ENCODE data around the gene ARHGEF3.

ARHGEF3 gene

GRCh38 chr3:56681984-56682461, 119.7 kb downstream of the ARHGEF3 start:
- peaks cover 48% of the 10 kb centered on the region for H3K79me2 ChIP-seq (ENCODE audit: insufficient read depth, low read length)
- H3K4me1 ChIP-seq (ENCODE audit: insufficient read depth, low read length, severe bottlenecking) = peaks cover 29% of the 10 kb centered on the region
- no peaks in the 10 kb centered on the region for H3K9me2 ChIP-seq (ENCODE audit: low read depth, low read length)
- no peaks in the 10 kb centered on the region for H4K20me1 ChIP-seq (ENCODE audit: insufficient read depth, low read length)
- peak overlapping the region; percentile 75 for H3K4me2 ChIP-seq (ENCODE audit: low read length)
- peak overlapping the region; percentile 64 for H3K4me3 ChIP-seq (ENCODE audit: low read depth, low read length, poor library complexity, severe bottlenecking)
- H3K27ac ChIP-seq (ENCODE audit: low read depth, low read length, poor library complexity, severe bottlenecking) = peak overlapping the region; percentile 78
- peak overlapping the region; percentile 78 for H3K9ac ChIP-seq (ENCODE audit: low read length)
- H3K27me3 ChIP-seq (ENCODE audit: insufficient read depth, low read length) = no peaks in the 10 kb centered on the region
- peaks cover 8% of the 10 kb centered on the region for H3K9me3 ChIP-seq (ENCODE audit: low read length)
- H3K36me3 ChIP-seq (ENCODE audit: insufficient read depth, low read length) = peaks cover 47% of the 10 kb centered on the region
- TF ChIP-seq, protein P1, sequence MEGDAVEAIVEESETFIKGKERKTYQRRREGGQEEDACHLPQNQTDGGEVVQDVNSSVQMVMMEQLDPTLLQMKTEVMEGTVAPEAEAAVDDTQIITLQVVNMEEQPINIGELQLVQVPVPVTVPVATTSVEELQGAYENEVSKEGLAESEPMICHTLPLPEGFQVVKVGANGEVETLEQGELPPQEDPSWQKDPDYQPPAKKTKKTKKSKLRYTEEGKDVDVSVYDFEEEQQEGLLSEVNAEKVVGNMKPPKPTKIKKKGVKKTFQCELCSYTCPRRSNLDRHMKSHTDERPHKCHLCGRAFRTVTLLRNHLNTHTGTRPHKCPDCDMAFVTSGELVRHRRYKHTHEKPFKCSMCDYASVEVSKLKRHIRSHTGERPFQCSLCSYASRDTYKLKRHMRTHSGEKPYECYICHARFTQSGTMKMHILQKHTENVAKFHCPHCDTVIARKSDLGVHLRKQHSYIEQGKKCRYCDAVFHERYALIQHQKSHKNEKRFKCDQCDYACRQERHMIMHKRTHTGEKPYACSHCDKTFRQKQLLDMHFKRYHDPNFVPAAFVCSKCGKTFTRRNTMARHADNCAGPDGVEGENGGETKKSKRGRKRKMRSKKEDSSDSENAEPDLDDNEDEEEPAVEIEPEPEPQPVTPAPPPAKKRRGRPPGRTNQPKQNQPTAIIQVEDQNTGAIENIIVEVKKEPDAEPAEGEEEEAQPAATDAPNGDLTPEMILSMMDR (IDR thresholded peaks at IDR 0.05; ENCODE audit: low read length) = no peak
- no peak for TF ChIP-seq EZH2 (IDR thresholded peaks at IDR 0.05; ENCODE audit: borderline replicate concordance, low read length)
- H3F3A ChIP-seq (ENCODE audit: insufficient read depth, low read length) = no peaks in the 10 kb centered on the region
- no peak overlapping the region for H2AFZ ChIP-seq (ENCODE audit: low read length)

GRCh38 chr3:56680054-56680580, 121.6 kb downstream of the ARHGEF3 start:
- no peak overlapping the region for H3K27ac ChIP-seq (ENCODE audit: low read depth, low read length, poor library complexity, severe bottlenecking)
- H3F3A ChIP-seq (ENCODE audit: insufficient read depth, low read length) = no peaks in the 10 kb centered on the region
- no peak overlapping the region for H3K9ac ChIP-seq (ENCODE audit: low read length)
- H3K4me3 ChIP-seq (ENCODE audit: low read depth, low read length, poor library complexity, severe bottlenecking) = no peak overlapping the region
- no peaks in the 10 kb centered on the region for H4K20me1 ChIP-seq (ENCODE audit: insufficient read depth, low read length)
- peaks cover 29% of the 10 kb centered on the region for H3K4me1 ChIP-seq (ENCODE audit: insufficient read depth, low read length, severe bottlenecking)
- H2AFZ ChIP-seq (ENCODE audit: low read length) = no peak overlapping the region
- peaks cover 66% of the 10 kb centered on the region for H3K36me3 ChIP-seq (ENCODE audit: insufficient read depth, low read length)
- peak overlapping the region; percentile 75 for H3K4me2 ChIP-seq (ENCODE audit: low read length)
- H3K27me3 ChIP-seq (ENCODE audit: insufficient read depth, low read length) = no peaks in the 10 kb centered on the region
- peaks cover 8% of the 10 kb centered on the region for H3K9me3 ChIP-seq (ENCODE audit: low read length)
- no peaks in the 10 kb centered on the region for H3K9me2 ChIP-seq (ENCODE audit: low read depth, low read length)
- TF ChIP-seq, protein P1 (IDR thresholded peaks at IDR 0.05; ENCODE audit: low read length) = no peak
- TF ChIP-seq EZH2 (IDR thresholded peaks at IDR 0.05; ENCODE audit: borderline replicate concordance, low read length) = no peak
- peaks cover 65% of the 10 kb centered on the region for H3K79me2 ChIP-seq (ENCODE audit: insufficient read depth, low read length)
